Raji (cell line): ENCODE measurements around the gene RPS6KA1.

Source experiments
- POLR2A ChIP-seq: IDR thresholded peaks from 2 replicates; pipeline ENCODE4 v1.6.1; 2011; ENCODE audit warnings: low read depth, low read length, control low read depth; ENCODE audit not compliant: insufficient read depth

Gene RPS6KA1

DNA sequence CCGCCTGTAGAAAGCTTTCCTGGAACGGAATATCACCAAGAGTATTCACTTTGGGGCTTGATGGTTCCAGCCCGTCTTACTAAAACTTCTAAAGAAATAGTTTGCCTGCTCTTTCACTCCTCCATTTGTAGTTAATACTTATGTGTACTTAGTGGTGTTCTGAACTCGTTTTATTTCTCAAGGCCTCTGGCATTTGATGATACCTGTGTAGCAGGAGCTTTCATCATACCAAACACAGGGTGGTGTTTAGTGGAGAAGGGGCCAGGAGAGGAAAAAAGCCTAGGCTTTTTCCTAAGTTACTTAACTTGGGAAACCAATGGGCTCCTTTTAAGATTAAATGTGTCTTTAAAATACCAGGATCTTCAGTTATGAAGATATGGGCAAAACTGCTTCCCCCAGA lies 74.3 kb downstream of the RPS6KA1 start:
- TF ChIP-seq POLR2A = no peak

DNA sequence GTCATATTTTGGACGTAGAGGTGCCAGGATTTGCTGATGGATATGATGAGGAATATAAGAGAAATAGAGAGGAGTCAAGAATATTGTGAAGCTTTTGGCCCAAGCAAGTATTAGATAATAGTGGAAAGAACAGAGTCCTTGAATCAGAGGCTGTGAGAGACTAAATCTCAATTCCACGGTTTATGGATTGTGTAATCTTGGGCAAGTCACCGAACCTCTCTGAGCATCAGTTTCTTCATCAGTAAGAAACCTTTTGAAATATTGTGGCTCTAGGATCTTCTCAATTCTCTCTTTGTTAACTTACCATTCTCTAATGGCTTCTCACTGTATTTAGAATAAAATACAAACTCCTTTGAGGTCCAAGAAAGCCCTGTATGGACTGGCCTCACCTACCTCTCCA lies 77.6 kb downstream of the RPS6KA1 start:
- TF ChIP-seq POLR2A = no peak

DNA sequence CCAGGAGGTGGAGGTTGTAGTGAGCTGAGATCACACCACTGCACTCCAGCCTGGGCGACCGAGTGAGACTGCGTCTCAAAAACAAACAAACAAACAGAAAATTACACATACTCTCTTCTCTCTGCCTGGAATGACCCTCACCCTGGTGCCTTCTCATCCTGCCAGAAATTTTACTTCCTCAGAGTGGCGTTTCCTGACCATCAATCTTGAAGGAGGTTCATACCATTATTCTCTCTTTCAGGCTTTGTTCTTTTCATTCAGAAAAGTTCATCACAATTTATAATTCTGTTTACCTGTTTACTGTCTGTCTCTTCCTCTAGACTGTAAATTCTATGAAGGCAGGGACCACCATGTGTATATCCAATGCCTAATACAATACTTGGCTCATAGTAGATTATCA lies 79.3 kb downstream of the RPS6KA1 start:
- TF ChIP-seq POLR2A = no peak

DNA sequence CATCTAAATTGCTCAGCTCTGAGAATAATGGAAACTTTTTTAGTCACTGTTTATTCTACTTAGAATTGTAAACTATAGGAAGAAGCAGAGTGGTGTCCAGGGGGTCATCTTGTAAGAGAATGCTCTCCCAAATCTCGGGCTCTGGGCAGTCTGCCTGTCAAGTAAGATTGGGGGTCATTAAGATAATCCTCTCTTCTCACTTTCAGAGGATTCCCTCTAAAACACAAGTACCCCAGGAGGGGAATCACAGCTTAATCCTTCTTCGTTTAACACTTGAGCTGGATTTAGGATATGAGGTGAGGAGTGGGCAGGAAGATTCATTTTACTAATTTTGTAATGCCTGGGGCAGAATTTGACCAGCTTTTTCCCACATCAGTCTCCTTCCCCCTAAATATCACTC lies 81.2 kb downstream of the RPS6KA1 start:
- no peak for TF ChIP-seq POLR2A

DNA sequence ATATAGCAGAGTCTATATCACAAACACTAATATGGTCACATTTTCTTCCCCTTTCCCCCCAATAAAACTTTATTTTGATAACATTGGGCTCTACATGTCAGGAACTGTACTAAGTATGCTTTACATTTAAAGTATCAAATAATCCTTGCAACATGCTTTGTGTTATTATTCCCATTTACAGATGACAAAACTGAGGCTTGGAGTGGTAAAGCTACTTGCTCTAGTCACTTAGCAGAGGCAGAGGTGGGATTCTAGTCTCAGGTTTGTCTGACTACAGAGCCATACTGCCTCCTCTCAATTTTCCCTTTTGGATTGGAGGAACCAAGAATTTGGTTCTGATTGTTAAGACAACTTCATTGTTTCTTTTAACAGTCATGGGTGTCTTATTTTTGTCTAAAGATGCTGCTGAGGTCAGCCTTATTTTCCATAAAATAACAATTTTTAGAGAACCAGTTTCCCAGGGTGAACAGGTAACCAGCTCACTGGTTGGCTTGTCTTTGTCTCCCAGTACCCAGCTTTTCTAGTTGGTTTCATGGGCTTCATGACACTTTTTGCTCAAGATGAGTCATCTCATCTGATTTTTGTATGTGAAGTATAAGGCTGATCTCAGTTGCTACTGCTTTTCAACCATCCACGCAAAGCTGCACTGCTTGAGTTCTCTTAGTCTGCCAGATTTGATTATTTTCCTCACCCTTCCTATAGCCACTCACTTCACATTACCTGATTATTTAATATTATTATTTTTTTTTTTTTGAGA lies 85.3 kb downstream of the RPS6KA1 start:
- TF ChIP-seq POLR2A = no peak

DNA sequence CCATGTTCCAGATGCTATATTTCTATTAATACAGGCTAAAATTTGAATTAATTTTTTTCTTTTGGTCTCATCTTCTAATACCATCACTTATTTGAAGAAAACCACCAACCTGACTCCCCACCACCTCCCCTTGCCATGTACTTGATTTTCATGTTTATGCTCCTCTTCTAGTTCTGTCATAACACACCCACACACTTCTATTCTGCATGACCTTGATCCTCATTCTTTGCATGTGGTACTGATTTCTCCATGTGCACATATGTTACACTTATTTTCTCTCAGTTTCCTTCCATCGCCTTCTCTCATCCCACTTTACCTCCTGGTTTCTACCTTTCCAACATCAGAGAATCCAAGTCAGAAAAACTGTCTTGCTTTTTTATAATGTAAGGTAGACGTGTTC lies 87.3 kb downstream of the RPS6KA1 start:
- no peak for TF ChIP-seq POLR2A

DNA sequence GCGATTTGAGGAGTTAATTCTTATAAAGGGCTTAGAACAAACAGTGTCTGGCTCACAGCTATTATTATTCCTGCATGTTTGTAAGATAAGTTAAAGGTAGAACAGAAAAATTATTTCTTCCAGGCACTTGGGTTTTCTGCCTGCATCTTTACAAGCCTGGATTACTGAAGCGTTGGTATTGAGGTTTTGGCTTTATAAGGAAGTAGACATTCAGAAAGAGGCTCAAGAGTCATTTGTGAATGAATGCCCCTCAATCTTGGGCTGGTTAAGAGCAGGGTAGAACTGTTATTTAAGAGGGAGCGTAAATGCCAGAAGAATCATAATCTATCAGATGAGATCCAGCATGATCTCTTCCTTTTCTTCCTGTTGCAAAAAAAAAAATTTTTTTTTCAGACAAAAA lies 89.0 kb downstream of the RPS6KA1 start:
- no peak for TF ChIP-seq POLR2A
